GM12878 (cell line): ENCODE data around the gene COPS6.

Experiments
- CEBPB ChIP-seq, 2 experiments: fragments of 150-350 bp in 1 of 2; IDR thresholded peaks; 2 replicates each; pipeline ENCODE4 v1.6.1; 2012 to 2014; ENCODE audit warnings: low read depth in 2 of 2, low read length in 2 of 2, borderline replicate concordance in 1 of 2, inconsistent platforms in 1 of 2
- CTCF ChIP-seq, 3 experiments: IDR thresholded peaks in 2 of 3; conservative IDR thresholded peaks in 1 of 3; 2 replicates each; pipeline ENCODE4 v1.5.1; 2011; ENCODE audit warnings: low read depth in 3 of 3, low read length in 3 of 3, mild to moderate bottlenecking in 3 of 3, control low read depth in 2 of 3, moderate library complexity in 2 of 3, inconsistent platforms in 1 of 3, mixed read lengths in 1 of 3; ENCODE audit not compliant: control insufficient read depth in 2 of 3, insufficient read depth in 1 of 3; ENCODE audit errors: extremely low read depth in 1 of 3
- EP300 ChIP-seq, 2 experiments: fragments of 150-350 bp in 1 of 2; IDR thresholded peaks; 2 replicates each; pipeline ENCODE4 v1.6.1; 2011 to 2012; ENCODE audit warnings: low read depth in 2 of 2, low read length in 2 of 2, borderline replicate concordance in 1 of 2, improper control_type of control experiment in 1 of 2, inconsistent platforms in 1 of 2; ENCODE audit not compliant: control insufficient read depth in 1 of 2
- ESRRA ChIP-seq: IDR thresholded peaks from 2 replicates; pipeline ENCODE4 v1.6.1; 2012; ENCODE audit warnings: mild to moderate bottlenecking, low read length, improper control_type of control experiment
- HDGF ChIP-seq: fragments of 450-650 bp; IDR thresholded peaks from 2 replicates; pipeline ENCODE4 v1.6.1; 2016; ENCODE audit warnings: antibody characterized with exemption
- MYC ChIP-seq: IDR thresholded peaks from 2 replicates; pipeline ENCODE4 v1.6.1; 2011; ENCODE audit warnings: mild to moderate bottlenecking, low read length, moderate library complexity, inconsistent platforms; ENCODE audit not compliant: insufficient read depth, insufficient replicate concordance, insufficient read length, severe bottlenecking
- POLR2AphosphoS5 ChIP-seq: IDR thresholded peaks from 2 replicates; pipeline ENCODE4 v1.6.1; 2011; ENCODE audit warnings: mild to moderate bottlenecking, low read length, inconsistent platforms
- REST ChIP-seq: IDR thresholded peaks from 2 replicates; pipeline ENCODE4 v1.6.1; 2012; ENCODE audit warnings: mild to moderate bottlenecking, low read depth, low read length
- RFX5 ChIP-seq: IDR thresholded peaks from 2 replicates; pipeline ENCODE4 v1.6.1; 2011; ENCODE audit warnings: low read depth, low read length, improper control_type of control experiment
- SMARCA5 ChIP-seq: fragments of 450-650 bp; IDR thresholded peaks from 2 replicates; pipeline ENCODE4 v1.6.1; 2017; ENCODE audit warnings: mild to moderate bottlenecking
- YY1 ChIP-seq: IDR thresholded peaks from 2 replicates; pipeline ENCODE4 v1.6.1; 2011; ENCODE audit warnings: low read depth, mild to moderate bottlenecking, low read length

DNA sequence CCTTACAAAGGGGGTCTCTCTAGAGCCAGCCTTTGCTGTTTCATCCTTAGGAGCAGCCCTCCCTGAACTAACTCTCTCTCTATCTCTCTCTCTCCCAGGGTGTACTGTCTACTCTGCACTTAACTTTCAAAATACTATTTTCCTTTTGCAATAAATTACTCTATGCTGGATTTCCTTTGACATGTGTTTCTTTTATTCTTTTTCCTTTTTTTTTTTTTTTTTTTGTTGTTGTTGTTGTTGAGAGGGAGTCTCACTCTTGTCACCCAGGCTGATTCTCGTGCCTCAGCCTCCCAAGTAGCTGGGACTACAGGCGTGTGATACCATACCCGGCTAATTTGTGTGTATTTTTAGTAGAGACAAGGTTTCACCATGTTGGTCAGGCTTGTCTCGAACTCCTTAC is 5.8 kb upstream of the COPS6 start:
- TF ChIP-seq EP300 (IDR thresholded peaks at IDR 0.05; ENCODE audit: borderline replicate concordance in 1 of 2, control insufficient read depth in 1 of 2, low read depth in 2 of 2, low read length in 2 of 2) (no peak), ESRRA (no peak), CTCF (IDR thresholded peaks at IDR 0.05 in 2 of 3, conservative IDR thresholded peaks at IDR 0.05 in 1 of 3; ENCODE audit: control insufficient read depth in 2 of 3, extremely low read depth in 1 of 3, insufficient read depth in 1 of 3, low read depth in 3 of 3, low read length in 3 of 3) (no peak), RFX5 (no peak), CEBPB (IDR thresholded peaks at IDR 0.05; ENCODE audit: borderline replicate concordance in 1 of 2, low read depth in 2 of 2, low read length in 2 of 2) (no peak), YY1 (no peak), MYC (no peak), REST (no peak), SMARCA5 (no peak), HDGF (no peak), POLR2AphosphoS5 (no peak)
